K562 (cell line): ENCODE measurements around the gene HAUS7. TPM values are rescaled to one million over a fixed set of nuclear protein-coding genes. Genes with fewer than 3 reads are reported as not detected.

ENCODE experiments used
- ATAC-seq: fragments of 200-7000 bp; cut with Tn5 transposase; 3 replicates; pipeline ENCODE4 v1.9.1; 2020; ENCODE audit warnings: moderate library complexity
- BruUV-seq: library from RNA; stranded (reverse); fragments of 400-500 nt; replicated peaks from 2 replicates; lab custom pipeline; 2021; lab: Mats Ljungman, UMichigan
- CTCF ChIA-PET: fragments of 300-600 bp; formaldehyde crosslinking; extraction: SDS; loops from one replicate; lab custom pipeline; 2021; ENCODE audit warnings: low intra/inter-chr PET ratio; lab: Yijun Ruan, JAX
- POLR2A ChIA-PET: fragments of 300-600, 350-650 bp; sonication (Branson Sonifier 250); formaldehyde crosslinking; extraction: SDS; loops from one replicate; lab custom pipeline; 2021; ENCODE audit warnings: antibody characterized with exemption, inconsistent platforms; lab: Yijun Ruan, JAX
- DNase-seq, 4 experiments: peaks; one replicate each; pipeline versions ENCODE4 v3.0.0 to v3.0.0-alpha.2; 2011 to 2018; ENCODE audit warnings: low spot score in 3 of 4, mixed read lengths in 3 of 4; ENCODE audit errors: extremely low read depth in 1 of 4
- FAIRE-seq: peaks from 2 replicates; lab custom pipeline; 2011; peaks lifted over from hg19 to GRCh38; lab: Jason Lieb, UNC
- H2AFZ ChIP-seq: 2 replicates; pipeline ENCODE4 v1.6.0; 2011; ENCODE audit warnings: low read depth, low read length, control low read depth, inconsistent platforms
- H3K27ac ChIP-seq: fragments of 200-600 bp; 3 replicates; pipeline ENCODE4 v1.8.0; 2011; ENCODE audit warnings: low read depth, mild to moderate bottlenecking, control low read depth, inconsistent platforms, low read length, moderate library complexity, mixed read lengths; ENCODE audit errors: extremely low read depth
- H3K27me3 ChIP-seq, 2 experiments: fragments of 300-600 bp in 1 of 2; 2 replicates in 1 of 2; 3 replicates in 1 of 2; pipeline versions ENCODE4 v1.6.0 to v1.8.0; 2011; ENCODE audit warnings: inconsistent platforms in 2 of 2, low read length in 2 of 2, mild to moderate bottlenecking in 1 of 2, mixed read lengths in 1 of 2, moderate library complexity in 1 of 2; ENCODE audit not compliant: control insufficient read depth in 2 of 2, insufficient read depth in 2 of 2
- H3K36me3 ChIP-seq: fragments of 300-600 bp; 3 replicates; pipeline ENCODE4 v1.8.0; 2011; ENCODE audit warnings: mild to moderate bottlenecking, low read length, inconsistent platforms; ENCODE audit not compliant: control insufficient read depth, insufficient read depth
- H3K4me1 ChIP-seq, 2 experiments: fragments of 200-600 bp in 1 of 2; replicated peaks in 1 of 2; 2 replicates in 1 of 2; 3 replicates in 1 of 2; pipeline versions ENCODE4 v1.5.1 to v1.8.0; 2011; ENCODE audit warnings: inconsistent platforms in 2 of 2, low read length in 2 of 2, mild to moderate bottlenecking in 1 of 2, mixed read lengths in 1 of 2, moderate library complexity in 1 of 2; ENCODE audit not compliant: control insufficient read depth in 2 of 2, insufficient read depth in 2 of 2
- H3K4me2 ChIP-seq: 2 replicates; pipeline ENCODE4 v1.6.1; 2011; ENCODE audit warnings: low read length, control low read depth, inconsistent platforms, mixed read lengths; ENCODE audit not compliant: insufficient read depth
- H3K4me3 ChIP-seq: fragments of 200-600 bp; sonication (generic), shearing (Covaris generic); 2 replicates; pipeline ENCODE4 v1.5.1; 2016; ENCODE audit warnings: control low read depth, inconsistent platforms
- H3K79me2 ChIP-seq: fragments of 200-600 bp; 3 replicates; pipeline ENCODE4 v1.8.0; 2011; ENCODE audit warnings: low read length, inconsistent platforms; ENCODE audit not compliant: control insufficient read depth, insufficient read depth
- H3K9ac ChIP-seq, 2 experiments: 2 replicates each; pipeline versions ENCODE4 v1.6.0 to v1.6.1; 2011; ENCODE audit warnings: low read depth in 2 of 2, low read length in 2 of 2, control low read depth in 1 of 2, inconsistent platforms in 1 of 2, mild to moderate bottlenecking in 1 of 2, mixed read lengths in 1 of 2; ENCODE audit not compliant: insufficient read depth in 1 of 2
- H3K9me1 ChIP-seq: one replicate; pipeline ENCODE4 v1.6.0; 2011; ENCODE audit warnings: inconsistent platforms, mild to moderate bottlenecking, low read length, moderate library complexity; ENCODE audit not compliant: control insufficient read depth, insufficient read depth
- H3K9me3 ChIP-seq: replicated peaks from 2 replicates; pipeline ENCODE4 v1.5.1; 2011; ENCODE audit warnings: low read depth, low read length, inconsistent platforms; ENCODE audit not compliant: control insufficient read depth, insufficient read depth
- H4K20me1 ChIP-seq: replicated peaks from 2 replicates; pipeline ENCODE4 v1.6.1; 2011; ENCODE audit warnings: low read length, inconsistent platforms, mixed read lengths; ENCODE audit not compliant: control insufficient read depth, insufficient read depth
- NRF1 ChIP-seq, 2 experiments: fragments of 450-650 bp; IDR thresholded peaks in 1 of 2; conservative IDR thresholded peaks in 1 of 2; 2 replicates each; pipeline ENCODE4 v1.6.1; 2014; ENCODE audit warnings: mild to moderate bottlenecking in 2 of 2
- RBM15 ChIP-seq: fragments of 200-400 bp; formaldehyde crosslinking; IDR thresholded peaks from 2 replicates; pipeline ENCODE4 v1.6.1; 2018; ENCODE audit warnings: mild to moderate bottlenecking, low read length, moderate library complexity; ENCODE audit not compliant: insufficient read depth
- YY1 ChIP-seq, 3 experiments: IDR thresholded peaks; 2 replicates each; pipeline ENCODE4 v1.6.1; 2011; ENCODE audit warnings: low read length in 2 of 3, mild to moderate bottlenecking in 2 of 3, moderate library complexity in 2 of 3, borderline replicate concordance in 1 of 3, control low read depth in 1 of 3, low read depth in 1 of 3; ENCODE audit not compliant: insufficient read depth in 3 of 3, insufficient replicate concordance in 2 of 3, control insufficient read depth in 1 of 3, insufficient read length in 1 of 3; ENCODE audit errors: extremely low read depth in 1 of 3
- ZNF785 ChIP-seq: fragments of 250-450 bp; sonication (Bioruptor Pico); IDR thresholded peaks from 2 replicates; pipeline ENCODE4 v1.4.0; 2020; ENCODE audit warnings: mild to moderate bottlenecking
- WGBS: fragments of 100-300 bp; shearing (Covaris generic); methylation state at CpG from one replicate; pipeline ENCODE4 v1.1.6; 2016; ENCODE audit warnings: low coverage, mixed read lengths; ENCODE audit not compliant: insufficient coverage; ENCODE audit errors: missing lambda C conversion rate; 5-methylcytosine and 5-hydroxymethylcytosine counted together
- in situ Hi-C: fragments of 300-500 bp; cut with MboI; formaldehyde crosslinking; loops from 4 replicates; pipeline ENCODE4 v1.15.0; 2018; ENCODE audit warnings: inconsistent platforms, mixed read lengths
- intact Hi-C: fragments of 100-400 bp; cut with micrococcal nuclease; formaldehyde crosslinking; loops from 2 replicates; pipeline ENCODE4 v1.14.2; 2022
- polyA plus RNA-seq, 8 experiments: library from polyadenylated mRNA; depleted of rRNA in 4 of 8; stranded (reverse) in 5 of 8; unstranded in 3 of 8; fragments of >200 nt; fragmentation: Nextera tagmentation in 2 of 8; fragmentation: Illumina TruSeq in 1 of 8; extraction: Ambion mirVana in 2 of 8; extraction: Trizol in 1 of 8; gene quantifications; 2 replicates each; pipeline versions ENCODE4 v1.2.1 to v1.2.3, GENCODE V29; 2011 to 2014; ENCODE audit warnings: inconsistent platforms in 1 of 8, missing spikeins in 1 of 8
- total RNA-seq, 7 experiments: library from RNA; depleted of rRNA in 6 of 7; stranded (reverse); fragments of >200 nt in 6 of 7; fragmentation: Illumina TruSeq in 2 of 7; extraction: Trizol in 2 of 7; gene quantifications; 2 replicates each; pipeline versions ENCODE4 v1.2.1 to v1.2.3, GENCODE V29; 2011 to 2021; ENCODE audit warnings: low replicate concordance in 1 of 7
- TF ChIP-seq, protein P1 (sequence below): sonication (generic); formaldehyde crosslinking; IDR thresholded peaks from 2 replicates; pipeline ENCODE4 v1.8.1; 2022; ENCODE audit warnings: missing genetic modification reagents

HAUS7 gene
- total and polyA plus RNA-seq, 9 of the 15 experiments (the other 6 are each of a cell fraction or from before 2014, with no cell fraction given): 10.0 to 94.9 (median 48.8) TPM

GRCh38 chrX:153495362-153495751 lies 25.0 kb upstream of the HAUS7 start:
- Histone ChIP-seq H4K20me1 (no peaks in the 10 kb centered on the region), H3K4me2 (no peak overlapping the region), H3K27ac (no peak overlapping the region), H3K4me1 (peaks cover 0 to 24% of the 10 kb centered on the region in 2 experiments; a peak in 2 of 5 replicates), H3K9me1 (no peaks in the 10 kb centered on the region), H3K9ac (no peak overlapping the region), H2AFZ (no peak overlapping the region), H3K36me3 (no peaks in the 10 kb centered on the region), H3K79me2 (no peaks in the 10 kb centered on the region), H3K4me3 (no peak overlapping the region), H3K27me3 (peaks cover 2 to 53% of the 10 kb centered on the region in 2 experiments; a peak in 4 of 5 replicates), H3K9me3 (no peaks in the 10 kb centered on the region)
- intact Hi-C loops: no loop called here
- in situ Hi-C loops: loop anchor here (5.0 kb wide), 1 partner anchor 322 kb away; no protein-coding TSS in a partner anchor
- ChIA-PET CTCF (no interaction called here), POLR2A (no interaction called here)
- FAIRE-seq: no peak
- WGBS: 2% methylated on average over 10 of the region's 17 CpGs
- ATAC-seq: no peak
- TF ChIP-seq YY1 (IDR thresholded peaks at IDR 0.05; ENCODE audit: borderline replicate concordance in 1 of 3, control insufficient read depth in 1 of 3, extremely low read depth in 1 of 3, insufficient read depth in 3 of 3, insufficient read length in 1 of 3, insufficient replicate concordance in 2 of 3, low read depth in 1 of 3, low read length in 2 of 3) (no peak), ZNF785 (CRISPR knock-in tag) (no peak), NRF1 (conservative IDR thresholded peaks at IDR 0.05 in 1 of 2, IDR thresholded peaks at IDR 0.05 in 1 of 2) (peak; percentile 63 to 69), RBM15 (no peak)
- TF ChIP-seq, protein P1, sequence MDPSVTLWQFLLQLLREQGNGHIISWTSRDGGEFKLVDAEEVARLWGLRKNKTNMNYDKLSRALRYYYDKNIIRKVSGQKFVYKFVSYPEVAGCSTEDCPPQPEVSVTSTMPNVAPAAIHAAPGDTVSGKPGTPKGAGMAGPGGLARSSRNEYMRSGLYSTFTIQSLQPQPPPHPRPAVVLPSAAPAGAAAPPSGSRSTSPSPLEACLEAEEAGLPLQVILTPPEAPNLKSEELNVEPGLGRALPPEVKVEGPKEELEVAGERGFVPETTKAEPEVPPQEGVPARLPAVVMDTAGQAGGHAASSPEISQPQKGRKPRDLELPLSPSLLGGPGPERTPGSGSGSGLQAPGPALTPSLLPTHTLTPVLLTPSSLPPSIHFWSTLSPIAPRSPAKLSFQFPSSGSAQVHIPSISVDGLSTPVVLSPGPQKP: no peak
- BruUV-seq: no TSS peak
- DNase-seq: no peak
